Endothelial cell (in vitro differentiated cells): ENCODE results near the gene SPTBN5. TPM values are rescaled to one million over a fixed set of nuclear protein-coding genes. Genes with fewer than 3 reads are reported as not detected.

ENCODE experiments used
- DNase-seq: peaks from one replicate; pipeline ENCODE4 v3.0.0; 2021; ENCODE audit warnings: low spot score
- H3K27ac Mint-ChIP-seq: one replicate; pipeline ENCODE4 v1.8.0; 2021; ENCODE audit warnings: mixed read lengths, inconsistent platforms; ENCODE audit not compliant: unreplicated experiment
- H3K27me3 Mint-ChIP-seq: one replicate; pipeline ENCODE4 v1.8.0; 2021; ENCODE audit warnings: mild to moderate bottlenecking, moderate library complexity, mixed read lengths, inconsistent platforms; ENCODE audit not compliant: unreplicated experiment
- H3K36me3 Mint-ChIP-seq: one replicate; pipeline ENCODE4 v1.8.0; 2021; ENCODE audit warnings: mild to moderate bottlenecking, low read depth, mixed read lengths, inconsistent platforms; ENCODE audit not compliant: unreplicated experiment
- H3K4me1 Mint-ChIP-seq: one replicate; pipeline ENCODE4 v1.8.0; 2021; ENCODE audit warnings: mild to moderate bottlenecking, mixed read lengths, inconsistent platforms; ENCODE audit not compliant: unreplicated experiment
- H3K4me3 Mint-ChIP-seq: one replicate; pipeline ENCODE4 v1.8.0; 2021; ENCODE audit warnings: mild to moderate bottlenecking, mixed read lengths, inconsistent platforms; ENCODE audit not compliant: unreplicated experiment
- H3K9me3 Mint-ChIP-seq: one replicate; pipeline ENCODE4 v1.8.0; 2021; ENCODE audit warnings: mixed read lengths, inconsistent platforms; ENCODE audit not compliant: unreplicated experiment
- CTCF ChIP-seq: fragments of 200-600 bp; sonication (generic); IDR thresholded peaks from one replicate; pipeline ENCODE4 v1.5.0; 2021; ENCODE audit warnings: antibody characterized with exemption; ENCODE audit not compliant: unreplicated experiment
- total RNA-seq: library from RNA; stranded (reverse); fragmentation: NEBNext Ultra II Directional; extraction: Animal tissue kit (Norgen Biotek cat#: 25700); gene quantifications from one replicate; pipeline ENCODE4 v1.2.1, GENCODE V29; 2021; ENCODE audit not compliant: unreplicated experiment

The SPTBN5 gene
- total RNA-seq, 1 donor from 2014 or later = 9.4 TPM

- Mint-ChIP-seq H3K27ac (no peak overlapping the region), H3K36me3 (peaks cover 3% of the 10 kb centered on the region), H3K4me1 (no peaks in the 10 kb centered on the region), H3K9me3 (no peaks in the 10 kb centered on the region), H3K27me3 (peaks cover 8% of the 10 kb centered on the region), H3K4me3 (no peak overlapping the region)
- DNase-seq = no peak
- no peak for TF ChIP-seq CTCF
These were observed 39.4 kb downstream of the SPTBN5 start for GRCh38 chr15:41854443-41854842.

GRCh38 chr15:41853831-41854230 lies 40.0 kb downstream of the SPTBN5 start:
- Mint-ChIP-seq H3K27ac (no peak overlapping the region), H3K36me3 (peaks cover 3% of the 10 kb centered on the region), H3K9me3 (no peaks in the 10 kb centered on the region), H3K27me3 (peaks cover 7% of the 10 kb centered on the region), H3K4me1 (no peaks in the 10 kb centered on the region), H3K4me3 (no peak overlapping the region)
- TF ChIP-seq CTCF = no peak
- no peak for DNase-seq

GRCh38 chr15:41852736-41853590 lies 40.9 kb downstream of the SPTBN5 start:
- no peak overlapping the region for H3K4me3 Mint-ChIP-seq
- H3K36me3 Mint-ChIP-seq = peaks cover 11% of the 10 kb centered on the region
- H3K4me1 Mint-ChIP-seq = no peaks in the 10 kb centered on the region
- H3K27me3 Mint-ChIP-seq = peaks cover 7% of the 10 kb centered on the region
- no peak for DNase-seq
- H3K9me3 Mint-ChIP-seq = no peaks in the 10 kb centered on the region
- no peak for TF ChIP-seq CTCF
- no peak overlapping the region for H3K27ac Mint-ChIP-seq

- Mint-ChIP-seq H3K4me3 (no peak overlapping the region), H3K36me3 (peaks cover 12% of the 10 kb centered on the region), H3K27ac (no peak overlapping the region), H3K4me1 (no peaks in the 10 kb centered on the region), H3K27me3 (peaks cover 6% of the 10 kb centered on the region), H3K9me3 (no peaks in the 10 kb centered on the region)
- no peak for DNase-seq
- no peak for TF ChIP-seq CTCF
These were observed 42.0 kb downstream of the SPTBN5 start for GRCh38 chr15:41851755-41852370.

- DNase-seq = no peak
- Mint-ChIP-seq H3K36me3 (peaks cover 14% of the 10 kb centered on the region), H3K4me3 (no peak overlapping the region), H3K4me1 (no peaks in the 10 kb centered on the region), H3K27me3 (peaks cover 6% of the 10 kb centered on the region), H3K9me3 (no peaks in the 10 kb centered on the region), H3K27ac (no peak overlapping the region)
- no peak for TF ChIP-seq CTCF
These were observed 42.7 kb downstream of the SPTBN5 start for GRCh38 chr15:41851167-41851523.
